K562 (cell line): ENCODE data around the gene C1orf21.

Experiments
- BRD4 ChIP-seq: fragments of 200-600 bp; sonication (generic); IDR thresholded peaks from 2 replicates; pipeline ENCODE4 v1.6.1; 2017; ENCODE audit warnings: inconsistent platforms
- NFIC ChIP-seq: fragments of 450-650 bp; IDR thresholded peaks from 2 replicates; pipeline ENCODE4 v1.6.1; 2017; ENCODE audit warnings: mild to moderate bottlenecking, inconsistent platforms
- PCBP1 ChIP-seq: fragments of 200-400 bp; formaldehyde crosslinking; IDR thresholded peaks from 2 replicates; pipeline ENCODE4 v1.6.1; 2018; ENCODE audit warnings: mild to moderate bottlenecking, low read depth, low read length; ENCODE audit not compliant: poor library complexity, severe bottlenecking
- RCOR1 ChIP-seq, 2 experiments: IDR thresholded peaks; 2 replicates each; pipeline ENCODE4 v1.6.1; 2012; ENCODE audit warnings: low read depth in 2 of 2, low read length in 2 of 2, borderline replicate concordance in 1 of 2, improper control_type of control experiment in 1 of 2
- THRAP3 ChIP-seq: fragments of 450-650 bp; IDR thresholded peaks from 2 replicates; pipeline ENCODE4 v1.6.1; 2016; ENCODE audit warnings: mild to moderate bottlenecking, inconsistent platforms, borderline replicate concordance
- ZNF57 ChIP-seq: fragments of 450-650 bp; formaldehyde crosslinking; IDR thresholded peaks from 2 replicates; pipeline ENCODE4 v1.4.0; 2020; ENCODE audit warnings: mild to moderate bottlenecking, moderate library complexity
- TF ChIP-seq, protein P1 (sequence below), 3 experiments: IDR thresholded peaks in 2 of 3; conservative IDR thresholded peaks in 1 of 3; 2 replicates each; pipeline ENCODE4 v1.5.1; 2011 to 2012; ENCODE audit warnings: low read length in 3 of 3, mild to moderate bottlenecking in 3 of 3, control low read depth in 2 of 3, improper control_type of control experiment in 1 of 3, inconsistent platforms in 1 of 3, low read depth in 1 of 3, mixed read lengths in 1 of 3, moderate library complexity in 1 of 3; ENCODE audit not compliant: insufficient read depth in 2 of 3

DNA sequence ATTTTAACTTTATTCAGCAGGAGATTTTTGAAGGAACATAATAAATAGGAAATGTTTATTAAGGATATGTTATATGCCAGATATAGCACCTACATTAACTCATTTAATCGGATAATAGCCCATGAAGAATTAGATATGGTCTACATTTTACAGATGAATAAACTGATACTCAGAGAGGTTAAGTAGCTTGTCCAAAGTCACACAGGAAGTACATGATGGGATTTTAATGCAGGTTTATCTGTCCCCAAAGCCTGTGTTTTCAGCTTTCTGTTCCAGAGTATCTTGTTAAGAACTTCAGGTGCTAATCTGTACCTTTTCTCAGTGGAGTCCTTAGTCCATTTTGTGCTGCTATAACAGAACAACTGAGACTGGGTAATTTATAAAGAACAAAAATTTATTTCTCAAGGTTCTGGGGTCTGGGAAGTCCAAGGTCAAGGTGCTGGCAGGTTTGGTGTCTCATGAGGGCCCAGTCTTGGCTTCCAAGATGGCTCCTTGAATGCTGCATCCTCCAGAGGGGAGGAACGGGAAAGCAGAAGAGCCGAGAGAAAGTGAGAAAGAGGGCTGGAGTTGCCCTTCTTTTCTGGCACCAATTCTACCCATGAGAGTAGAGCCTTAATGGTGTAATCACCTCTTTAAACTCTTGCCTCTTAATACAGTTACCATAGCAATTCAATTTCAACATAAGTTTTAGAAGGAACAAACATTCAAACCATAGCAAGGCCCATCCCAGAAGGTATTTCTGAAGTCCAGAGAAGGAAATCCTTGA lies 17.3 kb downstream of the C1orf21 start:
- TF ChIP-seq NFIC (no peak), THRAP3 (no peak), RCOR1 (IDR thresholded peaks at IDR 0.05; ENCODE audit: borderline replicate concordance in 1 of 2, low read depth in 2 of 2, low read length in 2 of 2) (no peak), ZNF57 (no peak), PCBP1 (no peak), BRD4 (no peak)
- TF ChIP-seq, protein P1, sequence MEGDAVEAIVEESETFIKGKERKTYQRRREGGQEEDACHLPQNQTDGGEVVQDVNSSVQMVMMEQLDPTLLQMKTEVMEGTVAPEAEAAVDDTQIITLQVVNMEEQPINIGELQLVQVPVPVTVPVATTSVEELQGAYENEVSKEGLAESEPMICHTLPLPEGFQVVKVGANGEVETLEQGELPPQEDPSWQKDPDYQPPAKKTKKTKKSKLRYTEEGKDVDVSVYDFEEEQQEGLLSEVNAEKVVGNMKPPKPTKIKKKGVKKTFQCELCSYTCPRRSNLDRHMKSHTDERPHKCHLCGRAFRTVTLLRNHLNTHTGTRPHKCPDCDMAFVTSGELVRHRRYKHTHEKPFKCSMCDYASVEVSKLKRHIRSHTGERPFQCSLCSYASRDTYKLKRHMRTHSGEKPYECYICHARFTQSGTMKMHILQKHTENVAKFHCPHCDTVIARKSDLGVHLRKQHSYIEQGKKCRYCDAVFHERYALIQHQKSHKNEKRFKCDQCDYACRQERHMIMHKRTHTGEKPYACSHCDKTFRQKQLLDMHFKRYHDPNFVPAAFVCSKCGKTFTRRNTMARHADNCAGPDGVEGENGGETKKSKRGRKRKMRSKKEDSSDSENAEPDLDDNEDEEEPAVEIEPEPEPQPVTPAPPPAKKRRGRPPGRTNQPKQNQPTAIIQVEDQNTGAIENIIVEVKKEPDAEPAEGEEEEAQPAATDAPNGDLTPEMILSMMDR (IDR thresholded peaks at IDR 0.05 in 2 of 3, conservative IDR thresholded peaks at IDR 0.05 in 1 of 3; ENCODE audit: insufficient read depth in 2 of 3, low read depth in 1 of 3, low read length in 3 of 3) = no peak
